ENCODE measurements around the gene PHC2.

PHC2 gene

DNA sequence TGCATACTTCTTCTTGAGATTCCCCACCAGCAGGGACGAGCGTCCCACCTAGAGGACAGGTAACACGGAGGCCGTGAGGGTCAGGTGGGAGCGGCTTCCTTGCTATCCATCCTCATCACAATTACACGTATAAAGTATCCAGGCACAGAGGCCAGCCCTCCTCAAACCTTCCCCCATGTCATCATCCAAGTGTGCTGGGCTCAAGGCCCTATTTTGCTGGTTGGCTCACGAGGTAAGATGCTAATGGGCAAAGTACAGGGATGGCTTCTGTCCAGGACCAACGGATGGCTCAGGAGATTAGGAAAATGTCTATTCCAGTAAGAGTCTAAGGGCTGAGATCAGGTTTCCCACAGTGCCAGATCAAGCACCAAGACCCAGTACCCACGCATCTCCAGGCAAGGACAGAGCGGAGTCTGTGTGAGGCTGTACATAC lies 98.5 kb downstream of the PHC2 start:
- no peaks in the 10 kb centered on the region for H3K4me1 ChIP-seq (ENCODE audit: control insufficient read depth, low read depth, low read length)
- no CpG with 5 or more reads among the region's 10 CpGs for WGBS (ENCODE audit: extremely low coverage, insufficient coverage, low lambda C conversion rate)
- no peaks in the 10 kb centered on the region for H3K27me3 ChIP-seq (ENCODE audit: insufficient read depth, low read length, poor library complexity)
- no peak overlapping the region for H3K4me2 ChIP-seq (ENCODE audit: low read length)
- H3K9ac ChIP-seq (ENCODE audit: low read length): no peak overlapping the region
- no peak overlapping the region for H4K5ac ChIP-seq (ENCODE audit: low read length)
- H3K79me2 ChIP-seq (ENCODE audit: control insufficient read depth, insufficient read depth, low read length): no peaks in the 10 kb centered on the region
- H3K36me3 ChIP-seq (ENCODE audit: control insufficient read depth, insufficient read depth, low read length): peaks cover 3% of the 10 kb centered on the region
- H3K23ac ChIP-seq (ENCODE audit: low read length): peak overlapping the region; percentile 11
- H2BK5ac ChIP-seq (ENCODE audit: low read length): no peak overlapping the region
- no peak overlapping the region for H2BK120ac ChIP-seq (ENCODE audit: low read depth, low read length)
- no peak overlapping the region for H3K4me3 ChIP-seq (ENCODE audit: low read length)
- DNase-seq: no peak
- H2AK5ac ChIP-seq (ENCODE audit: low read length): no peak overlapping the region
- no peak overlapping the region for H4K8ac ChIP-seq (ENCODE audit: low read depth, low read length)
- no peak overlapping the region for H3K27ac ChIP-seq (ENCODE audit: low read depth, low read length)
- no peak overlapping the region for H3K56ac ChIP-seq (ENCODE audit: low read length)
- H3K4ac ChIP-seq (ENCODE audit: low read depth, low read length): no peak overlapping the region
- peaks cover 1% of the 10 kb centered on the region for H3K79me1 ChIP-seq (ENCODE audit: low read length)
- no peak overlapping the region for H2BK15ac ChIP-seq (replicated peaks; ENCODE audit: low read depth)
- no peak overlapping the region for H3K18ac ChIP-seq (ENCODE audit: low read length)

DNA sequence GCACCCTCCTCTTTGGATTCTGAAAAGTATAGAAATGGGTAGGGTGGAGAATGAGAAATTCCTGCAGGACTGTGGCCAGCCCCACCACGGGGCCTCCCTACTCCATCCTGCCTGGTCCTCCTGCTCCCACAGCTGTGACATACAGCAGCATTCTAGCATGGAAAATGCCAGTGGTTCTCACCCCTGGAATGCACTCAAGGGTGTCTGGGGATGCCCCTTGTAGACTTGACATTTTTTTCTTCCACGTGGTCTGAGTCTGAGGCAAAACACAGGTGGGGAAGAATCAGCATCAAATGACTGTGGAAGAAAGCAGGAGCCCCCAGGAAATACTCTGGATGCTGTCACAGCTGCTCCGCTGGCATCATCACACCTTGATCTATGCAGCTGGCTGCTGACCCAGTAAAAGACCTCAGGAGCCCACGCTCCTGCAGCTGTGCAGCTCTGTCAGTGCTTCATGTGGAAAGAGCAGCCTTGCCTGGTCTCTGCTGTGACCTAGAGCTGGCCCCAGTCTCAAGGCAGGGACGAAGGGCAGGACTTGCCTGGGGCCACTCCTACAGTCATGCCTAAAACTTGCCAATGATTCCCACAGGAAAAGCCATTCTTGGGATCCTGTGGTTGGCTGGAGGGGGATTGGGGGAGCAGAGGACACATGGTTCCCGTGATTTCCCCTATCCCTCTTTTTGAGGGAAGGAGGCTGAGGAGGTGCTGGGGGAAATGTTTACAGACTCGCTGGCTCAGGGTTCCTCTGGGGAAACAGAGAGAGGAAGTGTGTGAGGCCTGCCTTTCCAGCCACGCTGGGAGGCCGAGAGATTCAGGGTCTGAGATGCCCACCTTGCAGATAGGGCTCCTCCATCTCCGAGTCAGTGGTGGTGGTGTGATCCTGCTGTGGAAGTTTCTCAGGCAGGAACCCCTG lies 99.2 kb downstream of the PHC2 start:
- no peak overlapping the region for H3K23ac ChIP-seq (ENCODE audit: low read length)
- no peak overlapping the region for H3K18ac ChIP-seq (ENCODE audit: low read length)
- no peak overlapping the region for H3K4me2 ChIP-seq (ENCODE audit: low read length)
- no peak overlapping the region for H2BK120ac ChIP-seq (ENCODE audit: low read depth, low read length)
- H4K5ac ChIP-seq (ENCODE audit: low read length): no peak overlapping the region
- H4K8ac ChIP-seq (ENCODE audit: low read depth, low read length): no peak overlapping the region
- WGBS (ENCODE audit: extremely low coverage, insufficient coverage, low lambda C conversion rate): no CpG with 5 or more reads among the region's 10 CpGs
- H3K4me3 ChIP-seq (ENCODE audit: low read length): no peak overlapping the region
- H3K27me3 ChIP-seq (ENCODE audit: insufficient read depth, low read length, poor library complexity): no peaks in the 10 kb centered on the region
- H2AK5ac ChIP-seq (ENCODE audit: low read length): no peak overlapping the region
- no peak overlapping the region for H3K56ac ChIP-seq (ENCODE audit: low read length)
- no peaks in the 10 kb centered on the region for H3K4me1 ChIP-seq (ENCODE audit: control insufficient read depth, low read depth, low read length)
- DNase-seq: no peak
- no peaks in the 10 kb centered on the region for H3K79me1 ChIP-seq (ENCODE audit: low read length)
- H3K9ac ChIP-seq (ENCODE audit: low read length): no peak overlapping the region
- no peak overlapping the region for H3K4ac ChIP-seq (ENCODE audit: low read depth, low read length)
- H3K27ac ChIP-seq (ENCODE audit: low read depth, low read length): no peak overlapping the region
- no peaks in the 10 kb centered on the region for H3K79me2 ChIP-seq (ENCODE audit: control insufficient read depth, insufficient read depth, low read length)
- H3K36me3 ChIP-seq (ENCODE audit: control insufficient read depth, insufficient read depth, low read length): peaks cover 3% of the 10 kb centered on the region
- H2BK15ac ChIP-seq (replicated peaks; ENCODE audit: low read depth): no peak overlapping the region
- H2BK5ac ChIP-seq (ENCODE audit: low read length): no peak overlapping the region

DNA sequence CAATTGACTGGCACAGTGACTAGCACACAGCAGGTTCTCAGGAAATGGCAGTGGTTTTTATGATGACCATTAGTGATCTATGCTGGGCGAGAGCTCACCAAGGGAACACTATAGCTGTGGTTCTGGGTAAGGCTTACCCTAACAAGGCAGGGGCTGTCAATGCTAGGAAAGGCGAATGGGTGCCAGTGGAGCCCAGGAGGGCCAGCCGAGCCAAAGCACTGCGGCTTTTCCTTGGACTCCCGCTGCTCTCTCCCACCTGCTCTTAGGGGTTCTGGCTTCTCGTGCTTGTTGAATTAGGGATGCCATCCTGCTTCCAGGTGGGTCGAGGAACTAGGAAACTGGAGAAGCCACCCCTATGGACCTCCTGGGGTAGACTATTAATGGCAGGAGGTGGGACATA lies 100.0 kb downstream of the PHC2 start:
- Histone ChIP-seq H3K36me3 (ENCODE audit: control insufficient read depth, insufficient read depth, low read length) (peaks cover 3% of the 10 kb centered on the region), H3K23ac (ENCODE audit: low read length) (no peak overlapping the region), H3K79me2 (ENCODE audit: control insufficient read depth, insufficient read depth, low read length) (no peaks in the 10 kb centered on the region), H3K4me2 (ENCODE audit: low read length) (no peak overlapping the region), H4K5ac (ENCODE audit: low read length) (no peak overlapping the region), H3K4ac (ENCODE audit: low read depth, low read length) (no peak overlapping the region), H2BK15ac (replicated peaks; ENCODE audit: low read depth) (no peak overlapping the region), H3K79me1 (ENCODE audit: low read length) (no peaks in the 10 kb centered on the region), H3K27ac (ENCODE audit: low read depth, low read length) (no peak overlapping the region), H2BK5ac (ENCODE audit: low read length) (no peak overlapping the region), H3K4me3 (ENCODE audit: low read length) (no peak overlapping the region), H3K27me3 (ENCODE audit: insufficient read depth, low read length, poor library complexity) (no peaks in the 10 kb centered on the region), H4K8ac (ENCODE audit: low read depth, low read length) (no peak overlapping the region), H3K9ac (ENCODE audit: low read length) (no peak overlapping the region), H3K4me1 (ENCODE audit: control insufficient read depth, low read depth, low read length) (no peaks in the 10 kb centered on the region), H3K56ac (ENCODE audit: low read length) (no peak overlapping the region), H2AK5ac (ENCODE audit: low read length) (no peak overlapping the region), H2BK120ac (ENCODE audit: low read depth, low read length) (no peak overlapping the region), H3K18ac (ENCODE audit: low read length) (no peak overlapping the region)
- no peak for DNase-seq
- no CpG with 5 or more reads among the region's 7 CpGs for WGBS (ENCODE audit: extremely low coverage, insufficient coverage, low lambda C conversion rate)

DNA sequence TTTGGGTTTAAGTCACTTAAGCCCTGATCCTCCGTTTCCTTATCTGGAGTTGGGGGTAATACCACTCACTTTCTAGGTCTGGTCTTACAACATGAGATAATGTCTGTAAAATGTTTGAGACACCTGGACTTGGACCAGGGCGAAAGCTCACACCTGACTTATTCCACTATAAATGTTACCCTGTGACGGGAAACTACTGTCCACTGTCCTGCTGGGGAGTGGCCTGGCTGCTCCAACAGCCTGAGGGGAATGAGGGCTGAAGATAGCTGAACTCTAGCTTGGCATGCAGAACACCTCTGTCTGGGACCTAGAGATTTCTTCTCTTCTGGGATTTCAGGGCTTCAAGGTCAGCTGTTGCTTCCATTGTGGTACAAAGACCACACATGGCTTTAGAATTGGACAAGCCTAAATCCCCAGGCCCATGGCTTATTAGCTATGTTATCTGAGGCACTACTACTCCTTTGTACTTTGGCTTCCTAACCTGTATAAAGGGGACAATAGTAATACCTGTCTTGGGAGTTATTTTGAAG lies 100.5 kb downstream of the PHC2 start:
- Histone ChIP-seq H3K4me3 (ENCODE audit: low read length) (no peak overlapping the region), H4K5ac (ENCODE audit: low read length) (no peak overlapping the region), H3K79me2 (ENCODE audit: control insufficient read depth, insufficient read depth, low read length) (no peaks in the 10 kb centered on the region), H3K4me1 (ENCODE audit: control insufficient read depth, low read depth, low read length) (no peaks in the 10 kb centered on the region), H2BK15ac (replicated peaks; ENCODE audit: low read depth) (no peak overlapping the region), H2BK5ac (ENCODE audit: low read length) (no peak overlapping the region), H4K8ac (ENCODE audit: low read depth, low read length) (no peak overlapping the region), H3K18ac (ENCODE audit: low read length) (no peak overlapping the region), H3K79me1 (ENCODE audit: low read length) (no peaks in the 10 kb centered on the region), H3K4me2 (ENCODE audit: low read length) (no peak overlapping the region), H3K36me3 (ENCODE audit: control insufficient read depth, insufficient read depth, low read length) (peaks cover 3% of the 10 kb centered on the region), H3K23ac (ENCODE audit: low read length) (no peak overlapping the region), H2AK5ac (ENCODE audit: low read length) (no peak overlapping the region), H3K27me3 (ENCODE audit: insufficient read depth, low read length, poor library complexity) (no peaks in the 10 kb centered on the region), H2BK120ac (ENCODE audit: low read depth, low read length) (no peak overlapping the region), H3K27ac (ENCODE audit: low read depth, low read length) (no peak overlapping the region), H3K9ac (ENCODE audit: low read length) (no peak overlapping the region), H3K56ac (ENCODE audit: low read length) (no peak overlapping the region), H3K4ac (ENCODE audit: low read depth, low read length) (no peak overlapping the region)
- WGBS (ENCODE audit: extremely low coverage, insufficient coverage, low lambda C conversion rate): no CpG with 5 or more reads among the region's 3 CpGs
- no peak for DNase-seq

DNA sequence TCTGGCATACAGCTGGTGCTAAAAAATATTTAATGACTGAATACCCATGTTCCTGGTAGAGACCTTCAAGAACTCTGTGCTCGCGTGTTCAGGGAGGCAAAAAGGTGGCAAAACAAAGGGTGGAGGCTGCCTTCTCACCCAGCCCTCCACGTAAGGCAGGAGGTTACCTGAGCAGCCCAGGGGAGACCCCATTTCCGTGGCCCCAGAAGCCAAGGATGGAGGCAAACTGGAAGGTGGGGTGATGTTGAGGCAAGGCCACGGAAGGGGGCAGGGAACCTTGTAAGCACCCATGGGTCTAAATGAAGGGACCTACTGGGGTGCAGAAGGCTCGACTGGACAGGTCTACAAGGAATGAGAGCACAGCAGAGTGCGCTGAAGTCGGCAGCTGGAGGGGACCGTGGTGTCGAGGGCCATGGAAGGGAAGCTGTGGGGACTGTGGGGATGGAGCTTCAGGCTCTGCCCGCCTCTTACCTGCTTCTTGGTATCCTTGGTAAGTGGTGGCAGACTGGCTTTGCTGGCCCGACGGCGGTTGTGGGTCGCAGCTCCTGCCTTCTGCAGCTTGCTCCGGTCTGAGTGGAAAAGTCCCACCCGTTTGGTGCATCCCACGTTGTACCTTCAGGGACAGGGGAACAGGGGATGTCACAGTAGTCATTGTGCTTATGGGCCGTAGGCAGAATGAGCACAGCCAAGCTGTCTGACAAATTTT lies 101.1 kb downstream of the PHC2 start:
- Histone ChIP-seq H3K23ac (ENCODE audit: low read length) (no peak overlapping the region), H3K56ac (ENCODE audit: low read length) (no peak overlapping the region), H3K36me3 (ENCODE audit: control insufficient read depth, insufficient read depth, low read length) (peaks cover 3% of the 10 kb centered on the region), H3K4ac (ENCODE audit: low read depth, low read length) (no peak overlapping the region), H4K8ac (ENCODE audit: low read depth, low read length) (no peak overlapping the region), H2BK120ac (ENCODE audit: low read depth, low read length) (no peak overlapping the region), H2BK5ac (ENCODE audit: low read length) (no peak overlapping the region), H3K9ac (ENCODE audit: low read length) (no peak overlapping the region), H3K4me1 (ENCODE audit: control insufficient read depth, low read depth, low read length) (no peaks in the 10 kb centered on the region), H3K18ac (ENCODE audit: low read length) (no peak overlapping the region), H4K5ac (ENCODE audit: low read length) (no peak overlapping the region), H2BK15ac (replicated peaks; ENCODE audit: low read depth) (no peak overlapping the region), H3K27ac (ENCODE audit: low read depth, low read length) (no peak overlapping the region), H3K4me2 (ENCODE audit: low read length) (no peak overlapping the region), H3K79me1 (ENCODE audit: low read length) (no peaks in the 10 kb centered on the region), H3K27me3 (ENCODE audit: insufficient read depth, low read length, poor library complexity) (no peaks in the 10 kb centered on the region), H2AK5ac (ENCODE audit: low read length) (no peak overlapping the region), H3K4me3 (ENCODE audit: low read length) (no peak overlapping the region), H3K79me2 (ENCODE audit: control insufficient read depth, insufficient read depth, low read length) (no peaks in the 10 kb centered on the region)
- WGBS (ENCODE audit: extremely low coverage, insufficient coverage, low lambda C conversion rate): no CpG with 5 or more reads among the region's 19 CpGs
- DNase-seq: no peak
